ENCODE measurements around the gene DDX39B. TPM values are rescaled to one million over a fixed set of nuclear protein-coding genes. Genes with fewer than 3 reads are reported as not detected.

DDX39B gene
- total RNA-seq, 2 experiments from 2014 or later, result 477 to 488 TPM

Other genes starting within 250 kb of the DDX39B start
- 1,000 to 10,000 TPM; 3,406 to 3,473 TPM for gene HLA-B, start 184.8 kb downstream of the DDX39B start, total RNA-seq
- gene MICA, start 138.4 kb downstream of the DDX39B start, total RNA-seq, result 1 to 10 TPM; 8.7 to 9.0 TPM
- gene MICB, start 43.9 kb downstream of the DDX39B start, total RNA-seq, result 10 to 100 TPM; 49.0 TPM
- gene MCCD1, start 13.0 kb downstream of the DDX39B start, total RNA-seq, result not detected
- 1 to 10 TPM; 2.5 TPM for gene ATP6V1G2, start 4.6 kb upstream of the DDX39B start, total RNA-seq
- gene NFKBIL1, start 5.6 kb upstream of the DDX39B start, total RNA-seq, result 10 to 100 TPM; 13.5 to 14.2 TPM
- 10 to 100 TPM; 19.4 to 24.6 TPM for gene LTA, start 30.3 kb upstream of the DDX39B start, total RNA-seq
- 10 to 100 TPM; 53.4 to 55.0 TPM for gene TNF, start 33.6 kb upstream of the DDX39B start, total RNA-seq
- gene LTB, start 40.4 kb upstream of the DDX39B start, total RNA-seq, result 100 to 1,000 TPM; 613 to 618 TPM
- gene LST1, start 44.3 kb upstream of the DDX39B start, total RNA-seq, result 100 to 1,000 TPM; 125 to 139 TPM
- 100 to 1,000 TPM; 107 to 115 TPM for gene NCR3, start 51.0 kb upstream of the DDX39B start, total RNA-seq
- 100 to 1,000 TPM; 177 TPM for gene AIF1, start 73.2 kb upstream of the DDX39B start, total RNA-seq
- 100 to 1,000 TPM; 260 to 279 TPM for gene PRRC2A, start 78.7 kb upstream of the DDX39B start, total RNA-seq
- gene BAG6, start 110.7 kb upstream of the DDX39B start, total RNA-seq, result 100 to 1,000 TPM; 259 to 267 TPM
- 1 to 10 TPM; 3.2 to 5.1 TPM for gene APOM, start 113.9 kb upstream of the DDX39B start, total RNA-seq
- gene C6orf47, start 118.8 kb upstream of the DDX39B start, total RNA-seq, result 10 to 100 TPM; 22.5 to 23.8 TPM
- 10 to 100 TPM; 29.0 to 34.7 TPM for gene GPANK1, start 123.0 kb upstream of the DDX39B start, total RNA-seq
- gene CSNK2B, start 124.1 kb upstream of the DDX39B start, total RNA-seq, result 100 to 1,000 TPM; 233 to 250 TPM
- 10 to 100 TPM; 22.6 to 23.2 TPM for gene LY6G5B, start 128.0 kb upstream of the DDX39B start, total RNA-seq
- 1 to 10 TPM; 4.3 to 5.5 TPM for gene LY6G5C, start 139.1 kb upstream of the DDX39B start, total RNA-seq
- 10 to 100 TPM; 52.1 to 55.4 TPM for gene ABHD16A, start 161.3 kb upstream of the DDX39B start, total RNA-seq
- not detected for gene LY6G6F, start 164.9 kb upstream of the DDX39B start, total RNA-seq
- not detected for gene LY6G6D, start 173.3 kb upstream of the DDX39B start, total RNA-seq
- gene LY6G6C, start 179.7 kb upstream of the DDX39B start, total RNA-seq, result under 1 TPM in 1 of 2 experiments, not detected in 1; 0.26 TPM
- under 1 TPM; 0.71 to 0.91 TPM for gene MPIG6B, start 181.4 kb upstream of the DDX39B start, total RNA-seq
- gene DDAH2, start 187.3 kb upstream of the DDX39B start, total RNA-seq, result 10 to 100 TPM; 31.9 to 33.7 TPM
- 100 to 1,000 TPM; 617 to 651 TPM for gene CLIC1, start 194.5 kb upstream of the DDX39B start, total RNA-seq
- 10 to 100 TPM; 64.8 to 73.6 TPM for gene MSH5, start 198.0 kb upstream of the DDX39B start, total RNA-seq
- 10 to 100 TPM; 14.3 to 15.4 TPM for gene SAPCD1, start 220.7 kb upstream of the DDX39B start, total RNA-seq
- 1 to 10 TPM; 6.4 to 6.6 TPM for gene VWA7, start 235.3 kb upstream of the DDX39B start, total RNA-seq